Measurements from ENCODE around the gene MEF2B.

Gene MEF2B

GRCh38 chr19:19171821-19172532 lies 1.9 kb upstream of the MEF2B start:
- TF ChIP-seq FOXP2 (optimal IDR thresholded peaks at IDR 0.05; ENCODE audit: borderline replicate concordance, extremely low read depth, extremely low read length, insufficient read depth) (peak; percentile 93), REST (IDR thresholded peaks at IDR 0.05; ENCODE audit: insufficient read depth in 1 of 2, low read depth in 2 of 2, low read length in 2 of 2) (no peak)

- no peak for TF ChIP-seq TAF1 (IDR thresholded peaks at IDR 0.05; ENCODE audit: borderline replicate concordance, insufficient read depth, low read length)
- TF ChIP-seq REST (IDR thresholded peaks at IDR 0.05; ENCODE audit: insufficient read depth in 1 of 2, low read depth in 2 of 2, low read length in 2 of 2) = no peak
- no peak for TF ChIP-seq SIN3A (IDR thresholded peaks at IDR 0.05; ENCODE audit: borderline replicate concordance, insufficient read depth, low read length)
- no peak for TF ChIP-seq FOXP2 (optimal IDR thresholded peaks at IDR 0.05; ENCODE audit: borderline replicate concordance, extremely low read depth, extremely low read length, insufficient read depth)
- no peak for TF ChIP-seq POLR2AphosphoS5 (IDR thresholded peaks at IDR 0.05; ENCODE audit: low read depth, low read length)
These were observed 1.0 kb upstream of the MEF2B start for GRCh38 chr19:19170873-19171672.

- TF ChIP-seq SIN3A (IDR thresholded peaks at IDR 0.05; ENCODE audit: borderline replicate concordance, insufficient read depth, low read length) (no peak), POLR2AphosphoS5 (IDR thresholded peaks at IDR 0.05; ENCODE audit: low read depth, low read length) (no peak), TAF1 (IDR thresholded peaks at IDR 0.05; ENCODE audit: borderline replicate concordance, insufficient read depth, low read length) (no peak), FOXP2 (optimal IDR thresholded peaks at IDR 0.05; ENCODE audit: borderline replicate concordance, extremely low read depth, extremely low read length, insufficient read depth) (no peak), REST (IDR thresholded peaks at IDR 0.05; ENCODE audit: insufficient read depth in 1 of 2, low read depth in 2 of 2, low read length in 2 of 2) (no peak)
These were observed 619 bp downstream of the MEF2B start for GRCh38 chr19:19169236-19170052.

- TF ChIP-seq POLR2AphosphoS5 (IDR thresholded peaks at IDR 0.05; ENCODE audit: low read depth, low read length) = no peak
- TF ChIP-seq SIN3A (IDR thresholded peaks at IDR 0.05; ENCODE audit: borderline replicate concordance, insufficient read depth, low read length) = no peak
- no peak for TF ChIP-seq REST (IDR thresholded peaks at IDR 0.05; ENCODE audit: insufficient read depth in 1 of 2, low read depth in 2 of 2, low read length in 2 of 2)
- no peak for TF ChIP-seq FOXP2 (optimal IDR thresholded peaks at IDR 0.05; ENCODE audit: borderline replicate concordance, extremely low read depth, extremely low read length, insufficient read depth)
- TF ChIP-seq TAF1 (IDR thresholded peaks at IDR 0.05; ENCODE audit: borderline replicate concordance, insufficient read depth, low read length) = no peak
These were observed 2.5 kb downstream of the MEF2B start for GRCh38 chr19:19167612-19168011.

Data from PFSK-1 (cell line).